Right kidney (tissue), 1 donor: ENCODE data around the gene ARHGAP25.

Experiments
- DNase-seq: peaks from one replicate; pipeline ENCODE4 v3.0.0-alpha.2; 2016

The ARHGAP25 gene

GRCh38 chr2:68716604-68717304 is 17.9 kb upstream of the ARHGAP25 start:
- DNase-seq: no peak

GRCh38 chr2:68717305-68717661 is 17.3 kb upstream of the ARHGAP25 start:
- DNase-seq: no peak

- no peak for DNase-seq
Observed at GRCh38 chr2:68719912-68720311, 14.7 kb upstream of the ARHGAP25 start.

GRCh38 chr2:68720665-68721064 is 13.9 kb upstream of the ARHGAP25 start:
- DNase-seq: no peak

- DNase-seq: no peak
Observed at GRCh38 chr2:68721482-68722101, 13.0 kb upstream of the ARHGAP25 start.

- no peak for DNase-seq
Observed at GRCh38 chr2:68722712-68723111, 11.9 kb upstream of the ARHGAP25 start.

GRCh38 chr2:68723181-68723580 is 11.4 kb upstream of the ARHGAP25 start:
- no peak for DNase-seq

- no peak for DNase-seq
Observed at GRCh38 chr2:68726100-68726499, 8.5 kb upstream of the ARHGAP25 start.

- no peak for DNase-seq
Observed at GRCh38 chr2:68726608-68727367, 7.8 kb upstream of the ARHGAP25 start.

GRCh38 chr2:68727683-68728375 is 6.8 kb upstream of the ARHGAP25 start:
- DNase-seq: no peak

- no peak for DNase-seq
Observed at GRCh38 chr2:68730828-68731227, 3.8 kb upstream of the ARHGAP25 start.

GRCh38 chr2:68732036-68732932 is 2.3 kb upstream of the ARHGAP25 start:
- no peak for DNase-seq

GRCh38 chr2:68733365-68733764 is 1.2 kb upstream of the ARHGAP25 start:
- DNase-seq: no peak

GRCh38 chr2:68734176-68734575 is 435 bp upstream of the ARHGAP25 start:
- no peak for DNase-seq

GRCh38 chr2:68736086-68736485 is 1.5 kb downstream of the ARHGAP25 start:
- no peak for DNase-seq

GRCh38 chr2:68737711-68738110 is 3.1 kb downstream of the ARHGAP25 start:
- no peak for DNase-seq

- DNase-seq: no peak
Observed at GRCh38 chr2:68738906-68739594, 4.4 kb downstream of the ARHGAP25 start.

GRCh38 chr2:68739595-68740399 is 5.2 kb downstream of the ARHGAP25 start:
- no peak for DNase-seq

GRCh38 chr2:68740400-68740914 is 5.8 kb downstream of the ARHGAP25 start:
- DNase-seq: no peak

- DNase-seq: no peak
Observed at GRCh38 chr2:68741238-68741637, 6.6 kb downstream of the ARHGAP25 start.
